OCI-LY1 (cell line): ENCODE results near the gene LRRC1.

ENCODE experiments used
- H2AFZ ChIP-seq: fragments of 200-600 bp; sonication (generic), shearing (Covaris generic); 2 replicates; pipeline ENCODE4 v1.6.0; 2014; ENCODE audit warnings: antibody characterized with exemption, mild to moderate bottlenecking, low read length
- H3F3A ChIP-seq: fragments of 200-600 bp; sonication (generic), shearing (Covaris generic); 2 replicates; pipeline ENCODE4 v1.6.0; 2014; ENCODE audit warnings: mild to moderate bottlenecking, antibody characterized with exemption, low read length, moderate library complexity; ENCODE audit not compliant: insufficient read depth
- H3K27ac ChIP-seq: fragments of 200-600 bp; sonication (generic); 2 replicates; pipeline ENCODE4 v1.5.1; 2014; ENCODE audit warnings: low read length, mixed run types, mild to moderate bottlenecking, low read depth; ENCODE audit not compliant: poor library complexity, severe bottlenecking
- H3K27me3 ChIP-seq: fragments of 200-600 bp; sonication (generic); 2 replicates; pipeline ENCODE4 v1.6.0; 2014; ENCODE audit warnings: antibody characterized with exemption, mild to moderate bottlenecking, low read length, moderate library complexity; ENCODE audit not compliant: insufficient read depth
- H3K36me3 ChIP-seq: fragments of 200-600 bp; sonication (generic); 2 replicates; pipeline ENCODE4 v1.6.1; 2014; ENCODE audit warnings: mild to moderate bottlenecking, antibody characterized with exemption, low read length, moderate library complexity, mixed read lengths; ENCODE audit not compliant: insufficient read depth
- H3K4me1 ChIP-seq: fragments of 200-600 bp; sonication (generic); 2 replicates; pipeline ENCODE4 v1.5.1; 2014; ENCODE audit warnings: mild to moderate bottlenecking, low read length, moderate library complexity; ENCODE audit not compliant: insufficient read depth, severe bottlenecking
- H3K4me2 ChIP-seq: fragments of 200-600 bp; sonication (generic), shearing (Covaris generic); 2 replicates; pipeline ENCODE4 v1.6.1; 2014; ENCODE audit warnings: low read length
- H3K4me3 ChIP-seq: fragments of 200-600 bp; sonication (generic); 2 replicates; pipeline ENCODE4 v1.5.1; 2014; ENCODE audit warnings: low read length, low read depth, mild to moderate bottlenecking, mixed read lengths; ENCODE audit not compliant: poor library complexity, severe bottlenecking
- H3K79me2 ChIP-seq: fragments of 200-600 bp; shearing (Covaris generic); 2 replicates; pipeline ENCODE4 v1.6.1; 2016; ENCODE audit warnings: mixed run types, low read length, mixed read lengths; ENCODE audit not compliant: insufficient read depth
- H3K9ac ChIP-seq: fragments of 200-600 bp; sonication (generic), shearing (Covaris generic); 2 replicates; pipeline ENCODE4 v1.6.1; 2014; ENCODE audit warnings: mild to moderate bottlenecking, low read length, mixed read lengths
- H3K9me2 ChIP-seq: fragments of 200-600 bp; sonication (generic), shearing (Covaris generic); 2 replicates; pipeline ENCODE4 v1.6.1; 2014; ENCODE audit warnings: low read depth, mild to moderate bottlenecking, low read length, mixed read lengths
- H3K9me3 ChIP-seq: fragments of 200-600 bp; shearing (Covaris generic); 2 replicates; pipeline ENCODE4 v1.6.1; 2014; ENCODE audit warnings: low read length, mixed read lengths
- H4K20me1 ChIP-seq: fragments of 200-600 bp; sonication (generic), shearing (Covaris generic); 2 replicates; pipeline ENCODE4 v1.6.0; 2016; ENCODE audit warnings: mild to moderate bottlenecking, low read length; ENCODE audit not compliant: insufficient read depth
- EZH2 ChIP-seq: fragments of 200-600 bp; sonication (generic), shearing (Covaris generic); IDR thresholded peaks from 2 replicates; pipeline ENCODE4 v1.8.0; 2017; ENCODE audit warnings: borderline replicate concordance, mixed run types, mild to moderate bottlenecking, antibody characterized with exemption, low read length, moderate library complexity, mixed read lengths
- TF ChIP-seq, protein P1 (sequence below): fragments of 200-600 bp; sonication (generic), shearing (Covaris generic); IDR thresholded peaks from 2 replicates; pipeline ENCODE4 v1.5.1; 2017; ENCODE audit warnings: mild to moderate bottlenecking, antibody characterized with exemption, low read length, moderate library complexity, mixed read lengths

LRRC1 gene

GRCh38 chr6:53878808-53879207 lies 84.0 kb downstream of the LRRC1 start:
- Histone ChIP-seq H3K36me3 (no peaks in the 10 kb centered on the region), H3K4me3 (no peak overlapping the region), H3F3A (no peaks in the 10 kb centered on the region), H3K27me3 (no peaks in the 10 kb centered on the region), H3K79me2 (no peaks in the 10 kb centered on the region), H3K27ac (no peak overlapping the region), H3K4me2 (no peak overlapping the region), H3K9me2 (no peaks in the 10 kb centered on the region), H2AFZ (no peak overlapping the region), H3K9ac (no peak overlapping the region), H4K20me1 (no peaks in the 10 kb centered on the region), H3K4me1 (no peaks in the 10 kb centered on the region), H3K9me3 (no peaks in the 10 kb centered on the region)
- TF ChIP-seq EZH2, result no peak
- TF ChIP-seq, protein P1, sequence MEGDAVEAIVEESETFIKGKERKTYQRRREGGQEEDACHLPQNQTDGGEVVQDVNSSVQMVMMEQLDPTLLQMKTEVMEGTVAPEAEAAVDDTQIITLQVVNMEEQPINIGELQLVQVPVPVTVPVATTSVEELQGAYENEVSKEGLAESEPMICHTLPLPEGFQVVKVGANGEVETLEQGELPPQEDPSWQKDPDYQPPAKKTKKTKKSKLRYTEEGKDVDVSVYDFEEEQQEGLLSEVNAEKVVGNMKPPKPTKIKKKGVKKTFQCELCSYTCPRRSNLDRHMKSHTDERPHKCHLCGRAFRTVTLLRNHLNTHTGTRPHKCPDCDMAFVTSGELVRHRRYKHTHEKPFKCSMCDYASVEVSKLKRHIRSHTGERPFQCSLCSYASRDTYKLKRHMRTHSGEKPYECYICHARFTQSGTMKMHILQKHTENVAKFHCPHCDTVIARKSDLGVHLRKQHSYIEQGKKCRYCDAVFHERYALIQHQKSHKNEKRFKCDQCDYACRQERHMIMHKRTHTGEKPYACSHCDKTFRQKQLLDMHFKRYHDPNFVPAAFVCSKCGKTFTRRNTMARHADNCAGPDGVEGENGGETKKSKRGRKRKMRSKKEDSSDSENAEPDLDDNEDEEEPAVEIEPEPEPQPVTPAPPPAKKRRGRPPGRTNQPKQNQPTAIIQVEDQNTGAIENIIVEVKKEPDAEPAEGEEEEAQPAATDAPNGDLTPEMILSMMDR, result no peak

GRCh38 chr6:53879608-53880007 lies 84.8 kb downstream of the LRRC1 start:
- H2AFZ ChIP-seq, result no peak overlapping the region
- H3K9me2 ChIP-seq, result no peaks in the 10 kb centered on the region
- H3K79me2 ChIP-seq, result no peaks in the 10 kb centered on the region
- no peak overlapping the region for H3K4me3 ChIP-seq
- no peak overlapping the region for H3K27ac ChIP-seq
- H3F3A ChIP-seq, result no peaks in the 10 kb centered on the region
- no peaks in the 10 kb centered on the region for H3K36me3 ChIP-seq
- H3K4me1 ChIP-seq, result no peaks in the 10 kb centered on the region
- TF ChIP-seq, protein P1, result no peak
- no peak for TF ChIP-seq EZH2
- no peaks in the 10 kb centered on the region for H3K9me3 ChIP-seq
- no peak overlapping the region for H3K4me2 ChIP-seq
- no peaks in the 10 kb centered on the region for H3K27me3 ChIP-seq
- H4K20me1 ChIP-seq, result no peaks in the 10 kb centered on the region
- no peak overlapping the region for H3K9ac ChIP-seq

- Histone ChIP-seq H3K4me2 (no peak overlapping the region), H3K4me3 (no peak overlapping the region), H3K9me3 (no peaks in the 10 kb centered on the region), H4K20me1 (no peaks in the 10 kb centered on the region), H3K27ac (no peak overlapping the region), H3F3A (no peaks in the 10 kb centered on the region), H2AFZ (no peak overlapping the region), H3K79me2 (no peaks in the 10 kb centered on the region), H3K9ac (no peak overlapping the region), H3K36me3 (no peaks in the 10 kb centered on the region), H3K4me1 (no peaks in the 10 kb centered on the region), H3K27me3 (no peaks in the 10 kb centered on the region), H3K9me2 (no peaks in the 10 kb centered on the region)
- no peak for TF ChIP-seq EZH2
- TF ChIP-seq, protein P1, result no peak
These were observed 92.5 kb downstream of the LRRC1 start for GRCh38 chr6:53887316-53887715.
